Measurements from ENCODE around the gene CRIP3.

- TF ChIP-seq CTCF (conservative IDR thresholded peaks at IDR 0.05 in 1 of 2, IDR thresholded peaks at IDR 0.05 in 1 of 2; ENCODE audit: extremely low read depth in 1 of 2, insufficient read depth in 1 of 2, low read depth in 1 of 2, low read length in 2 of 2): no peak
- TF ChIP-seq EZH2 (IDR thresholded peaks at IDR 0.05; ENCODE audit: borderline replicate concordance, low read length): no peak
These were observed 9.0 kb downstream of the CRIP3 start for GRCh38 chr6:43299338-43300293.

All from mammary epithelial cell (primary cell).